Measurements from ENCODE around the gene GEMIN7. TPM values are rescaled to one million over a fixed set of nuclear protein-coding genes. Genes with fewer than 3 reads are reported as not detected.

The GEMIN7 gene
- total RNA-seq, 3 donors from 2014 or later (not counting 1 experiment from before 2014, with no cell fraction given), result 27.7 to 28.7 (median 27.9) TPM

GRCh38 chr19:45135176-45135885, 56.3 kb downstream of the GEMIN7 start:
- H3K9me3 Mint-ChIP-seq, result no peaks in the 10 kb centered on the region
- H3K4me1 ChIP-seq (ENCODE audit: control insufficient read depth, insufficient read depth, low read length), result peaks cover 21% of the 10 kb centered on the region
- no peaks in the 10 kb centered on the region for H3K36me3 ChIP-seq (ENCODE audit: control insufficient read depth, insufficient read depth, low read length)
- no peak for ATAC-seq
- no peaks in the 10 kb centered on the region for H3K27me3 ChIP-seq (ENCODE audit: control insufficient read depth, insufficient read depth, low read length)
- H3K4me3 ChIP-seq (ENCODE audit: low read length), result no peak overlapping the region
- no peak overlapping the region for H3K27ac ChIP-seq (ENCODE audit: low read length)
- no peaks in the 10 kb centered on the region for H3K27me3 Mint-ChIP-seq (ENCODE audit: low read depth in 2 of 2)
- TF ChIP-seq CTCF (IDR thresholded peaks at IDR 0.05), result no peak
- H3K27ac Mint-ChIP-seq, result no peak overlapping the region
- peaks cover 10 to 25% of the 10 kb centered on the region in 2 donors for H3K4me1 Mint-ChIP-seq
- DNase-seq, result no peak
- 97% methylated on average over 21 of the region's 21 CpGs for WGBS (ENCODE audit: insufficient coverage)
- H3K36me3 Mint-ChIP-seq, result no peaks in the 10 kb centered on the region
- intact Hi-C loops (cut with micrococcal nuclease), result no loop called here
- H3K9me3 ChIP-seq (ENCODE audit: control insufficient read depth, insufficient read depth, low read length), result no peaks in the 10 kb centered on the region
- no peak overlapping the region for H3K4me3 Mint-ChIP-seq

GRCh38 chr19:45136507-45137178, 57.6 kb downstream of the GEMIN7 start:
- Histone ChIP-seq H3K27ac (ENCODE audit: low read length) (no peak overlapping the region), H3K36me3 (ENCODE audit: control insufficient read depth, insufficient read depth, low read length) (peaks cover 4% of the 10 kb centered on the region), H3K4me1 (ENCODE audit: control insufficient read depth, insufficient read depth, low read length) (peaks cover 21% of the 10 kb centered on the region), H3K9me3 (ENCODE audit: control insufficient read depth, insufficient read depth, low read length) (no peaks in the 10 kb centered on the region), H3K27me3 (ENCODE audit: control insufficient read depth, insufficient read depth, low read length) (no peaks in the 10 kb centered on the region), H3K4me3 (ENCODE audit: low read length) (no peak overlapping the region)
- Mint-ChIP-seq H3K27me3 (ENCODE audit: low read depth in 2 of 2) (no peaks in the 10 kb centered on the region), H3K27ac (no peak overlapping the region), H3K36me3 (no peaks in the 10 kb centered on the region), H3K4me1 (peaks cover 10 to 25% of the 10 kb centered on the region in 2 donors), H3K9me3 (no peaks in the 10 kb centered on the region), H3K4me3 (no peak overlapping the region)
- intact Hi-C loops (cut with micrococcal nuclease), result no loop called here
- DNase-seq (no peak), ATAC-seq (no peak)
- 90% methylated on average over 12 of the region's 12 CpGs for WGBS (ENCODE audit: insufficient coverage)
- no peak for TF ChIP-seq CTCF (IDR thresholded peaks at IDR 0.05)

GRCh38 chr19:45137179-45137761, 58.2 kb downstream of the GEMIN7 start:
- peaks cover 9% of the 10 kb centered on the region for H3K36me3 ChIP-seq (ENCODE audit: control insufficient read depth, insufficient read depth, low read length)
- peaks cover 21% of the 10 kb centered on the region for H3K4me1 ChIP-seq (ENCODE audit: control insufficient read depth, insufficient read depth, low read length)
- H3K27ac ChIP-seq (ENCODE audit: low read length), result no peak overlapping the region
- ATAC-seq (no peak), DNase-seq (no peak)
- Mint-ChIP-seq H3K27ac (no peak overlapping the region), H3K4me1 (peaks cover 10 to 25% of the 10 kb centered on the region in 2 donors), H3K36me3 (no peaks in the 10 kb centered on the region), H3K27me3 (ENCODE audit: low read depth in 2 of 2) (no peaks in the 10 kb centered on the region), H3K9me3 (no peaks in the 10 kb centered on the region), H3K4me3 (no peak overlapping the region)
- 83% methylated on average over 17 of the region's 17 CpGs for WGBS (ENCODE audit: insufficient coverage)
- no peaks in the 10 kb centered on the region for H3K9me3 ChIP-seq (ENCODE audit: control insufficient read depth, insufficient read depth, low read length)
- no peak for TF ChIP-seq CTCF (IDR thresholded peaks at IDR 0.05)
- intact Hi-C loops (cut with micrococcal nuclease), result no loop called here
- no peaks in the 10 kb centered on the region for H3K27me3 ChIP-seq (ENCODE audit: control insufficient read depth, insufficient read depth, low read length)
- no peak overlapping the region for H3K4me3 ChIP-seq (ENCODE audit: low read length)

All from natural killer cell (primary cell).